Endothelial cell of umbilical vein (primary cell): Measurements from ENCODE around the gene PTAFR. TPM values are rescaled to one million over a fixed set of nuclear protein-coding genes. Genes with fewer than 3 reads are reported as not detected.

Experiments used
- BruUV-seq: library from RNA; stranded (reverse); fragments of 400-500 nt; replicated peaks from 2 replicates; lab custom pipeline; 2021; lab: Mats Ljungman, UMichigan
- CTCF ChIA-PET: fragments of 300-600, 350-600 bp; sonication (Branson Sonifier 250); formaldehyde crosslinking; loops from one replicate; lab custom pipeline; 2021; ENCODE audit warnings: antibody characterized with exemption, inconsistent platforms; lab: Charles Lee
- POLR2A ChIA-PET: fragments of 300-600, 350-600 bp; sonication (Branson Sonifier 250); formaldehyde crosslinking; loops from one replicate; lab custom pipeline; 2021; ENCODE audit warnings: antibody characterized with exemption, inconsistent platforms; lab: Charles Lee
- DNase-seq: peaks from one replicate; pipeline ENCODE4 v3.0.0-alpha.2; 2011; ENCODE audit warnings: low read depth, low spot score
- FAIRE-seq: peaks from 2 replicates; lab custom pipeline; 2011; peaks lifted over from hg19 to GRCh38; lab: Jason Lieb, UNC
- H2AFZ ChIP-seq: 2 replicates; pipeline ENCODE4 v1.6.0; 2012; ENCODE audit warnings: low read depth, low read length, control low read depth, inconsistent platforms
- H3K27ac ChIP-seq: 2 replicates; pipeline ENCODE4 v1.5.1; 2011; ENCODE audit warnings: low read depth, mild to moderate bottlenecking, control low read depth, low read length, moderate library complexity; ENCODE audit not compliant: insufficient read depth
- H3K27me3 ChIP-seq, 2 experiments: 2 replicates each; pipeline versions ENCODE4 v1.6.0 to v1.6.1; 2011; ENCODE audit warnings: low read length in 2 of 2, mixed read lengths in 1 of 2; ENCODE audit not compliant: control insufficient read depth in 2 of 2, insufficient read depth in 2 of 2
- H3K36me3 ChIP-seq, 2 experiments: 2 replicates in 1 of 2; 3 replicates in 1 of 2; pipeline ENCODE4 v1.5.1; 2011; ENCODE audit warnings: low read length in 2 of 2, mild to moderate bottlenecking in 1 of 2, moderate library complexity in 1 of 2; ENCODE audit not compliant: control insufficient read depth in 2 of 2, insufficient read depth in 2 of 2; ENCODE audit errors: extremely low read depth in 1 of 2
- H3K4me1 ChIP-seq: 3 replicates; pipeline ENCODE4 v1.5.1; 2011; ENCODE audit warnings: mild to moderate bottlenecking, low read length; ENCODE audit not compliant: control insufficient read depth, insufficient read depth; ENCODE audit errors: extremely low read depth
- H3K4me2 ChIP-seq: 2 replicates; pipeline ENCODE4 v1.6.1; 2011; ENCODE audit warnings: low read length, control low read depth, mixed read lengths; ENCODE audit not compliant: insufficient read depth
- H3K4me3 ChIP-seq, 3 experiments: fragments of 200-600 bp in 1 of 3; sonication (generic), shearing (Covaris generic) in 1 of 3; replicated peaks in 1 of 3; 2 replicates each; pipeline ENCODE4 v1.5.1; 2011 to 2016; ENCODE audit warnings: control low read depth in 3 of 3, low read length in 3 of 3, mild to moderate bottlenecking in 2 of 3, inconsistent platforms in 1 of 3, low read depth in 1 of 3, moderate library complexity in 1 of 3; ENCODE audit not compliant: insufficient read depth in 1 of 3
- H3K79me2 ChIP-seq: 2 replicates; pipeline ENCODE4 v1.6.0; 2012; ENCODE audit warnings: low read length, inconsistent platforms; ENCODE audit not compliant: control insufficient read depth, insufficient read depth
- H3K9ac ChIP-seq: replicated peaks from 2 replicates; pipeline ENCODE3; 2011; ENCODE audit warnings: low read length, control low read depth; ENCODE audit not compliant: insufficient read depth; ENCODE audit errors: extremely low read depth
- H3K9me1 ChIP-seq: replicated peaks from 3 replicates; pipeline ENCODE4 v1.6.0; 2011; ENCODE audit warnings: mild to moderate bottlenecking, low read length; ENCODE audit not compliant: control insufficient read depth, insufficient read depth; ENCODE audit errors: extremely low read depth
- H3K9me3 ChIP-seq: replicated peaks from 2 replicates; pipeline ENCODE4 v1.5.1; 2012; ENCODE audit warnings: low read length, inconsistent platforms; ENCODE audit not compliant: control insufficient read depth, insufficient read depth
- H4K20me1 ChIP-seq: replicated peaks from 2 replicates; pipeline ENCODE3; 2011; ENCODE audit warnings: mild to moderate bottlenecking, low read length; ENCODE audit not compliant: control insufficient read depth, insufficient read depth; ENCODE audit errors: extremely low read depth
- EZH2 ChIP-seq: IDR thresholded peaks from 2 replicates; pipeline ENCODE4 v1.6.1; 2012; ENCODE audit warnings: borderline replicate concordance, low read depth, mild to moderate bottlenecking, moderate library complexity, low read length, inconsistent platforms; ENCODE audit not compliant: severe bottlenecking
- FOS ChIP-seq: IDR thresholded peaks from 2 replicates; pipeline ENCODE4 v1.6.1; 2011; ENCODE audit warnings: mild to moderate bottlenecking, low read length, moderate library complexity, borderline replicate concordance; ENCODE audit not compliant: insufficient read depth
- GATA2 ChIP-seq: IDR thresholded peaks from 2 replicates; pipeline ENCODE4 v1.7.0; 2011; ENCODE audit warnings: low read depth, mild to moderate bottlenecking, moderate library complexity, mixed read lengths, low read length; ENCODE audit not compliant: insufficient read length, insufficient read depth
- JUN ChIP-seq: IDR thresholded peaks from 2 replicates; pipeline ENCODE4 v1.6.1; 2011; ENCODE audit warnings: borderline replicate concordance, low read depth; ENCODE audit not compliant: insufficient read length, insufficient read depth
- MYC ChIP-seq: IDR thresholded peaks from one replicate; pipeline ENCODE4 v1.6.1; 2011; ENCODE audit warnings: mild to moderate bottlenecking, low read depth, low read length
- POLR2A ChIP-seq: IDR thresholded peaks from 2 replicates; pipeline ENCODE4 v1.6.1; 2012; ENCODE audit warnings: low read depth, mild to moderate bottlenecking, control low read depth, low read length
- POLR2AphosphoS5 ChIP-seq: IDR thresholded peaks from 2 replicates; pipeline ENCODE4 v1.6.1; 2012; ENCODE audit warnings: low read depth, mild to moderate bottlenecking, control low read depth, low read length, moderate library complexity; ENCODE audit not compliant: insufficient read depth
- dilution Hi-C: fragments of 300-500 bp; cut with MboI; formaldehyde crosslinking; loops from one replicate; pipeline ENCODE4 v1.15.0; 2019; ENCODE audit warnings: low sequenced_read_pairs; ENCODE audit not compliant: extremely low pct_ligation_motif_present
- intact Hi-C: fragments of 100-400 bp; cut with micrococcal nuclease; formaldehyde crosslinking; loops from one replicate; pipeline ENCODE4 v1.10.0; 2022
- polyA plus RNA-seq, 4 experiments: library from polyadenylated mRNA; depleted of rRNA in 3 of 4; stranded (reverse) in 3 of 4; unstranded in 1 of 4; fragments of >200 nt; gene quantifications; 2 replicates each; pipeline versions ENCODE4 v1.2.1 to v1.2.3, GENCODE V29; 2011 to 2012; ENCODE audit warnings: missing spikeins in 1 of 4
- total RNA-seq: library from RNA; stranded (reverse); gene quantifications from 2 replicates; pipeline ENCODE4 v1.2.3, GENCODE V29; 2021
- TF ChIP-seq, protein P1 (sequence below), 2 donors: IDR thresholded peaks; 1 replicate in 1 of 2; 2 replicates in 1 of 2; pipeline ENCODE4 v1.5.1; 2011; ENCODE audit warnings: low read length in 2 of 2, mild to moderate bottlenecking in 2 of 2, moderate library complexity in 2 of 2, control low read depth in 1 of 2, inconsistent platforms in 1 of 2, low read depth in 1 of 2; ENCODE audit not compliant: insufficient read depth in 1 of 2; ENCODE audit errors: extremely low read depth in 1 of 2
- TF ChIP-seq, protein P2 (sequence below): IDR thresholded peaks from 2 replicates; pipeline ENCODE4 v1.6.1; 2011; ENCODE audit not compliant: insufficient read depth, insufficient read length

PTAFR gene
- total and polyA plus RNA-seq, 2 donors (not counting 3 experiments of a cell fraction or from before 2014, with no cell fraction given): 0.20 to 0.32 TPM

- H3K27me3 ChIP-seq: no peaks in the 10 kb centered on the region
- TF ChIP-seq, protein P1, sequence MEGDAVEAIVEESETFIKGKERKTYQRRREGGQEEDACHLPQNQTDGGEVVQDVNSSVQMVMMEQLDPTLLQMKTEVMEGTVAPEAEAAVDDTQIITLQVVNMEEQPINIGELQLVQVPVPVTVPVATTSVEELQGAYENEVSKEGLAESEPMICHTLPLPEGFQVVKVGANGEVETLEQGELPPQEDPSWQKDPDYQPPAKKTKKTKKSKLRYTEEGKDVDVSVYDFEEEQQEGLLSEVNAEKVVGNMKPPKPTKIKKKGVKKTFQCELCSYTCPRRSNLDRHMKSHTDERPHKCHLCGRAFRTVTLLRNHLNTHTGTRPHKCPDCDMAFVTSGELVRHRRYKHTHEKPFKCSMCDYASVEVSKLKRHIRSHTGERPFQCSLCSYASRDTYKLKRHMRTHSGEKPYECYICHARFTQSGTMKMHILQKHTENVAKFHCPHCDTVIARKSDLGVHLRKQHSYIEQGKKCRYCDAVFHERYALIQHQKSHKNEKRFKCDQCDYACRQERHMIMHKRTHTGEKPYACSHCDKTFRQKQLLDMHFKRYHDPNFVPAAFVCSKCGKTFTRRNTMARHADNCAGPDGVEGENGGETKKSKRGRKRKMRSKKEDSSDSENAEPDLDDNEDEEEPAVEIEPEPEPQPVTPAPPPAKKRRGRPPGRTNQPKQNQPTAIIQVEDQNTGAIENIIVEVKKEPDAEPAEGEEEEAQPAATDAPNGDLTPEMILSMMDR (IDR thresholded peaks at IDR 0.05; ENCODE audit: extremely low read depth in 1 of 2, insufficient read depth in 1 of 2, low read depth in 1 of 2, low read length in 2 of 2): no peak
- TF ChIP-seq, protein P2, sequence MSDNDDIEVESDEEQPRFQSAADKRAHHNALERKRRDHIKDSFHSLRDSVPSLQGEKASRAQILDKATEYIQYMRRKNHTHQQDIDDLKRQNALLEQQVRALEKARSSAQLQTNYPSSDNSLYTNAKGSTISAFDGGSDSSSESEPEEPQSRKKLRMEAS: no peak
- TF ChIP-seq EZH2 (no peak), JUN (no peak), POLR2A (no peak), GATA2 (no peak), FOS (no peak), POLR2AphosphoS5 (no peak), MYC (no peak)
- peak; percentile 24 for DNase-seq
- CTCF ChIA-PET: interaction anchor here (1.2 to 1.3 kb wide), 2 partner anchors 99 to 334 kb away, joined by 3 to 5 read pairs; no protein-coding TSS in a partner anchor
- no peaks in the 10 kb centered on the region for H3K79me2 ChIP-seq
- POLR2A ChIA-PET: no interaction called here
- intact Hi-C loops (no loop called here), dilution Hi-C loops (no loop called here)
- no peaks in the 10 kb centered on the region for H4K20me1 ChIP-seq
- H3K36me3 ChIP-seq: no peaks in the 10 kb centered on the region
- no peak overlapping the region for H3K27ac ChIP-seq
- no peaks in the 10 kb centered on the region for H3K9me1 ChIP-seq
- peak overlapping the region; percentile 99 for H2AFZ ChIP-seq
- H3K4me2 ChIP-seq: no peak overlapping the region
- no peaks in the 10 kb centered on the region for H3K9me3 ChIP-seq
- H3K9ac ChIP-seq: no peak overlapping the region
- BruUV-seq: no TSS peak
- peaks cover 3% of the 10 kb centered on the region for H3K4me1 ChIP-seq
- H3K4me3 ChIP-seq: no peak overlapping the region
- no peak for FAIRE-seq
Measured at GRCh38 chr1:28190996-28191645, 14.6 kb upstream of the PTAFR start.
